GM19035 (cell line): ENCODE data around the gene NUDCD3.

ENCODE experiments used
- ATAC-seq: cut with Tn5 transposase; IDR thresholded peaks from one replicate; pipeline ENCODE4 v1.9.1; 2021; ENCODE audit not compliant: unreplicated experiment

NUDCD3 gene

DNA sequence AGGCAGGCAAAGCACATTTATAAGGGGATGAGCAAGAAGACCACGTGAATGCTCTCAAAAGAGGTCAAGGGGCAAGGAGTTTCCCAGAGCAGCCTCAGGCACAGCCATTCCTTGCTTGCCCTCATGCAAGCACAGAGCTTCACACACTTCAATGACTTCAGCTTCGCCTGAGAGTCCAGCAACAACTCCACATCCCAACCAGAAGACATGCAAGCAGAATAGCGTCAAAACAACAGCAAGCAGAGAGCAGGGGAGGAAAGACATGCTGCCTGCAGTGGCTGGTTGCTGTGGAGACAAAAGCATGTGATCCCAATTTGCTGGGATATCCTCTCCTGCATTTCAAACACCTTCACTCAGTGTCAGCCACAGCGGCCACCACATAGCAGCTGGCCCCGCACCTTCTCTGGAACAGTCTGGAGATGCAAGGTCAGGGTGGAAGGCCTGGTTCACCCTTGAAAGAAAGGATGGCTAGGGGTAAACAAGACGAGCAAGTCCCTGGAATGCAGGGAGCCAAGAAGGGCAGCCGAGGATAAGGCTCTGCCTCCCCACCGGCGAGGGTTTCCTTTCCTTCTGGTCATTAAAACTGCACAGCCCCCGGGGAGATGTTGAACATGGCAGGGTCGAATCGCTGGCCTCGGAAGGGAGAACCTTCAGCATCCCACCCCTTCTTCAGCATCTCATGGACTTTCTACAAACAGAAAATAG lies 104.9 kb downstream of the NUDCD3 start:
- no peak for ATAC-seq

DNA sequence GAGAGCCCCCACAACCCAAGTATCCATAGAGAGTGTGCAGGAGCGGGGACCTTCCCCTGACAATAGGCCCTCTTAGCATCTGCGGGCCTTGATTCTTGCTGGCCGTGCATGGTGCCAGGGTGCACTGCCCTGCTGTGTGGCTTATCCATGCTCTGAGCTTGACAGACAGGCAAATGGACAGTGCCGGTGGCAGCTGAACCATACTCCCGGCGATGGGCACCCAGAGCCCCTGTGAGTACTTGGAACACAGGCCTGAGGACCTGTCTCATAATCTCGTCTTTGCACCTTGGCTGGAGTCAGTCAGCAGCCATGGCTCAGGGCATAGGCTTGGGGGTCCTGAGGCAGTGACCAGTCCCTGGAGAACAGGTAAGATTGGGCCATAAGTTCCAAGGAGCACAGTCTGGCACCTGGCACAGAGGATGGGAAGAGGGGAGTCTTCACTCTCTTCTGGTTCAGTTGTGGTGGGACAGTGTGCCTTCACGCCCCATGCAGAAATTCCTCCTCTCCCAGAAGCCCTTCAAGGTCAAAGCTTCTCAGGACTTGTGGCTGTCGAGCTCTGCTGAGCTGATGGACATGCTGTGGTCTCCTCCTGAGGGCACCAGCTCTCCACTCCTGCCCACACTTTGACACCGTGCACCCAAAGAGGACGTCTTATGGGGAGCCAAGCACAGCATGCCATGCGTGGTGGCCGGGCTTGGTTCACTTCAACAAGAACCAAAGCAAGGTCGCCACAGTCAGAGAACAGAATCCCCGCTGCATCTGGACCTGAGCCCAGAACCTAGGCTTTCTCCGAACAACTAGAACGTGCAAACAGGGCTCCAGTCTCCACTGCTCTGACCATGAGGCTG lies 105.6 kb downstream of the NUDCD3 start:
- ATAC-seq: no peak

DNA sequence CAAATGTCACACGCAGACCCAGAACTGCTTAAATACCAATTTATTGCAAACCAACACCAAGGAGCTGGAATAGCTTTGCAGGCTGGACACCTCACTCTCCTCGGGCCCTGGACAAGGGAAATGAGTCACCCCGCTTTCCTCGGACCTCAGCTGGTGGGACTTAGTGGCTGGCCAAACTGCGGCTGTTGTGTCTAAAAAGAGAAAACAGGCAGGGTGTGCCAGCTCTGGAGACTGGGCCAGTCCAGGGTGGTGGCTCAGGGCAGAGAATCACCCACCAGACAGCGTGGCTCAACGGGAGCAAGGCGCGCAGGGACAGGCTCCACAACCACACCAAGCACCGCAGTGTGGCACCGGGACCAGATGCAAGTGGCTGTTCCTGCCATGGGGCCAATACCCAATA lies 106.9 kb downstream of the NUDCD3 start:
- ATAC-seq: no peak

DNA sequence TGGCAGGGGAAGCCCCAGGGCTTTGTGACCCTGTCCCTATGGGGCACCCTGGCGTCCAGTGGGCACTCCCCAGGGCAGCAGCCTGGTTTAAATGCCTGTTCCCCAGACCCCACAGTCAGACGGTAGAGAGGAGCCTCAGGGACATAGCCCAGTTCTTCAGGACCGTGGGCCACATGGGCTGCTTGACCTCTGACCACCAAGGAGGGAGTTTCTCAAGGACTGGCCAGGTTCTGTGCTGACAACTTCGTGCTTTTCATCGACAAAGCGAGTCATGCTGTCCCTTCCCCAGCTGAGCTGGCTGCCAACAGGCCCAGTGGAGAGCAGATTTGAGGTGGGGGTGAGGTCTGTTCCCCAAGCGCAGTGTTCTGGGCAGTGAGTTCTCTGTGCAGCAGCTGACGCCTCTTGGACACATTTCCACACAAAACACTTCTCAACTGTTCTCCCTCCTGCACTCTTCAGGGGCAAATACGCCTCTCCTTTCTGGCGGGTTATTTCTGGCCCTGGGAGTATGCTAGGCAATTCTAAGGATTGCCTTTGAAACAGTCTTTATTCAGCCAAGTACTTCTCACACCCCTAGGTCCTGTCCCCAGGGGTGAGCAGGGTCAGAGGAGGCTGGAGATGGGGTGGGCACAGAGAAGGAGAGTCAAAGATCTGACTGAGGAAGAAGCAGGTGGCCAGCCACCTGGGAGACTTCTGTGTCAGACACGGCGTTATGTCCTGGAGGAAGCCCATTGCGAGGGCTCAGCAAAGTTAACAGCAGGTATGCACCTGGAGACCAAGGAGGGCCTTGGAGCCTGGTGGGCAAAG lies 107.8 kb downstream of the NUDCD3 start:
- no peak for ATAC-seq

DNA sequence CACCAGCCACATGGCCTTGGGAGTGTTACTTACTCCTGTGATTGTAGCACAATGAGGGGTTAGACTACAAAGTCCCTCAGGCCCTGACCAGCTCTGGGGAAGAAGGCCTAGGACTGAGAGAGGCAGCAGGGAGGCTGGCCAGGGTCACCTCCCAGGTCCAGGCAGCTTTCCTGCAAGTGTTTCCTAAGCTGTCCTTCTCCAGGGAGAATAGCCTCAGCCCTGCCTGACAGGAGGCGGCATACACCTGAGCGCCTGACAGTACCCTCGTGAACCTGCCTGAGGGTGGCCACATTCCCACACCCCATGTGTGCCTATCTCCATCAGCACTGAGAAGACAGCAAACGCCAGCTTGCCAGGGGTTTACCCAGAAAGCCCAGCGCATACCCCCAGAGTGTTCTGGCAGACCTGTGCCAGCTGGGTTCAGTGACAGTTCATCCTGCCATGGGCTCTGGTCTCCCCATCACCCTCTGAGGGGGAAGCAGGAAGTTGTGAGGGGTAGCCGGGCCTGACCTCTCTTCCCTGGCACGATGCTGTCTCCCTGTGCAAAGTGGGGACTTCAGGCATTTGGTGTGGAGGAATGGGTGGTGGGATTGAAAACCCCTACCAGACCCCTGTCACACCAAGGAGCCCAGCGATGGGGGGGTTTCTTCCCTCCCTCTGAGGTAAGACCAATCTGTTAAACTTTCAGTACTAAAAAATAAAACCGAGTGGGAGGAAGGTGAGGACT lies 108.8 kb downstream of the NUDCD3 start:
- no peak for ATAC-seq

DNA sequence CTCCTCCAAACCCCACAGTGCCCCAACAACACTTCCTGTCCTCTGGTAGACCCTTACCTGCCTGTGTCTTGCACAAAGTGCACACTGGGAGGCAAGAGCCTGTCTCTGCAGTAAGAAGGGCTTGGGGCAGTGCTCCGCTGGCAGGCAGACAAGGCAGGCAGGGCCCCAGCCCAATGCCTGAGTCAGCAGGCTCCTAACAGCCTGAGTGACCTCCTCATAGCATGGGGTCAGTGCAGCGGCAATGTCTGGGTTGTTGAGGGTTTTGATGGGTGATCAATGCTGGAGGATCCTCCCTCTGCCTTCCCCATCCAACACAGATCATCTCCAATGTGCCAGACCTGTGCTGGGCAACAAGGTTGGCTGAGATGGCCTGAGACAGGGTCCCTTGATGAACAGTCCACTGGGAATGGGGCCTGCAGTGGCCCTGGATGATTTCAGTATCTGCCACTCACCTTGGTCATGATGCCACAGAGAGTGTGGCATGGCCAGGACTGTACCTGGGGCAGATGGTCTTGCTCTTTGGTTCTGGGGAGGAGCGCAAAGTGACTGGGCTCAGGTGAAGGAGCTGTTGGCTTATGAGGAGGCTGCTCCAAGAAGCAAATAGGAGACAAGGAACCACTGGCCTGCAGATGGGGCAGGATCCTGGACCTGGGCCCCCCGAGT lies 109.5 kb downstream of the NUDCD3 start:
- ATAC-seq: no peak

DNA sequence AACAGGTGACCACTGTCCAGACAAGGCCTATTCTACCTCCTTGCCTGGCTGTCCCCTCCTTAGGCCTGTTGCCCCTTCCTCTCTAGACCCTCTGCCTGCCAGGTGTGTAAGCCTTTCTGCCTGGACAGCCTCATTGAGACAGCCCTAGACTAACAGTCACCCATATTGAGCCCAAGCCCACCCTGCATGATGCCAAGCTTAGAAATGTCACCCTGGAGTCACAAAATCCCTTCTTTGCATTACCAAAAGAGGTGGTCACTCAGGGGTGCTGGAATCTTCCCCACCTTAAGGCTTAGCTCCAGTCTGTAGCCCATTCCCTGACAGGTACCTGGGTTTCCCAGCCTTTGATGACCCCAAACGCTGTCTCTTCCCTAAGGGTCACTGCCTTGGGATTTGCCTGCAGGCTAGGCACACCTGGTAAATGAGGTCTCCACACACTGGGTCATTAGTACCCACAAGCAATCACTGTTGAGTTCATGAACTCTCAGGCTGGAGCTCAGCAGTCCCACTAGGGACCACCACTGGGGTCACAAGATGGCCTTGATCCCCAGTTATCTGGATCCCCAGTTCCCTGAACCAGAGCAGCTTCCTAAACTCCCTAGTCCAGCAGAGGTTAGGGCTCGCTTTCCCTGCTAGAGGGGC lies 110.1 kb downstream of the NUDCD3 start:
- ATAC-seq: no peak

DNA sequence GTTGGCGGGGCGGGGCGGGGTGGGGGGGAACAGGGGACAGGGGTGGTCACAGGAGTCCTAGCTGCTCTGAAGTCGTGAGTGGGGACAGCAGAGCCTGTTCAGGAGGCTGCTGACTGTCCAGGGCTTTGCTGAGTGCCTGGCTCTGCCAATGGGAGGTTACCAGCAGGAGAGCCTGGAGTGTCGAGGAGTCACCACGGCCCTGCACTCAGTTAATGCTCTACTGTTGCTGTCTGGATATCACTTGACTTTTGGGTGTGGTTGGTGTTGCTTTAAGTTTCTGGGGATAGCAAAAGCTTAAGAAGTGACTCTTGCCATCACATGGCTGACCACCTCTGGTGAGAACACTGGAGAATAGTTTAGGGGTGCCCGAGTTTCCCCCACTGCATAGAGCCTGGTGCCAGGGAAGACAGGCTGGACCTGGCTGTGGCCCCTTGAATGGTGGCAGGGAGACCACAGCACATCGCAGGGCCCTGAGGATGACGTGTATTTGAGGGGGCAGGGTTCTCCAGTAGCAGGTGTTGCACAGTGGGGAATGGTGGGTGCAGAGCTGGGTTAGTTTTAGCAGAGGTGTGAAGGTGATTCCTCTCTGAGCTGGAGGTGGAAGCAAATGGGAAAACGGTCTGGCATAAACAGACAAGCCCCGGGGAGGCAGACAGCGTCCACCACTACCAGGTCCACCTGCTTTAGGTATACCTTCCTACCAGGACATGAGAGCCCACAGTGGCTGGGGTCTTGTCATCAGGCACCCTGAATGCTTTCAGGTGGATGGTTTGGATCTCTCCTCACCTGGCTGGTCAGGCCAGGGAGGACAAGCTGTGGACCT lies 110.9 kb downstream of the NUDCD3 start:
- ATAC-seq: no peak

DNA sequence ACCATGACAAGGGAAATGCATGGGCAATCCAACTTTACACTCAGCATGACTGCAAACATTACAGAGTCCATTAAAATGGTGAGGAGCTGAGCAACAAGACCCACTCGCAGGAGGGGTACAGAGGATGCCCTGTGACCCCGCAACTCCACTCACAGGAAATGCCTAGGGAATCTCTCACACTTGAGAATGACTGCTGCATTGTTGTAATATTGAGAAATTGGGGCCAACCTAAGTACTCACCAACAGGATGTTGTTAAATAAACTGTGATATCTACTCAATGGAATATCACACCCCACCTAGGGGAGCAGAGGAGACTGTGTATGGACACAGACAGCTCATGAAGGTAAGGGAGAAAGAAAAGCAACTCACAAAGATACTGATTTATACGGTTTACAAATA lies 111.7 kb downstream of the NUDCD3 start:
- ATAC-seq: no peak

DNA sequence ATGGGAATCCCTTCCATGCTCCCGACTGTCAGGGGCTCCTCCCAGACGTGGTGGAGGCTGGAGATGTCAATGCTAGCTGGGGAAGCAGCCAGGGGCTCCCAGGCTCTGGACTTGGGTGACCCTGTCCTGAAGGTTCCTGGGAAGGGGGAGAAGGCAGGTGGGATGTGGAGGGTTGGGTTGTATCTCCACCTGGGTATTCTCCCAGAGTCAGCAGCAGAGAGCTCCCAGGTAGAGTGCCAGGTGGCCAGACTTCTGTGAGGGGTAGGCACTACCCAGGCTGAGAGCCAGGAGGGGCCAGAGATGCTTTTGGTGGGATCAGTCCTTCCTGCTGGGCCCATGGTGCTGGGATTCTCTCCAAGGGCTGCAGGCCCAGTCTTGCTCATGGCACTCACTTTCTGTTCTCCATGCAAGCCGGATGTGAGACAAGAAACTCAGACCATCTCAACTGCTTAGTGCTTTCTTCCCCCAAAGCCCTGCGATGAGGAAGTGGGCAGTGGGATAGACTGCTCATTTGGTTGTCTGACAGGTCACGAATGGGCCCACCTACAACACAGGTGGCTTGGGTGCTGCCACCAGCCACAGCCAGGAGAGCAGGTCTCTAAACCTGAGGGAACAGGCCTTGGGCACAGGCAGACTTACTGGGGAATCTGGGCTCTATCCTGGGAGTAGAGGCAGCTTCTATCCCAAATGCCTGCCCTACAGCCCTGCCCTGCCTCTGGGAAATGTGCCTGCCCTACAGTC lies 112.6 kb downstream of the NUDCD3 start:
- peak; percentile 61 for ATAC-seq

DNA sequence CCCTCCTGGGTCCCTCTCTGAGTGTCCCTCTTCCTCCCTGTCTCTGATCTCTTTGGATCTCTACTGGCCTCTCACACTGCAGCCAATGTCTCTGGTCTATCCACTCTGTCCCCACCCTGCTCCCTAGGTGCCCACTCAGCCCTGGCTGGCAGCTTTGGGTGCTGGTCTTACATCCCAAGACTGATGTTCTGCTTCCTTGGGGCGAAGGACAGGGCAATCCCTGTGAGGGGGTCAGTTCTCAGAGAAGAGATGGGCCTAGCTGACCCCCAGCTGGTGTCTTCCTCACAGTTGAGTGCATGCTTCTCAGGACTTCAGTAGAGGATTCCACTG lies 113.4 kb downstream of the NUDCD3 start:
- no peak for ATAC-seq

DNA sequence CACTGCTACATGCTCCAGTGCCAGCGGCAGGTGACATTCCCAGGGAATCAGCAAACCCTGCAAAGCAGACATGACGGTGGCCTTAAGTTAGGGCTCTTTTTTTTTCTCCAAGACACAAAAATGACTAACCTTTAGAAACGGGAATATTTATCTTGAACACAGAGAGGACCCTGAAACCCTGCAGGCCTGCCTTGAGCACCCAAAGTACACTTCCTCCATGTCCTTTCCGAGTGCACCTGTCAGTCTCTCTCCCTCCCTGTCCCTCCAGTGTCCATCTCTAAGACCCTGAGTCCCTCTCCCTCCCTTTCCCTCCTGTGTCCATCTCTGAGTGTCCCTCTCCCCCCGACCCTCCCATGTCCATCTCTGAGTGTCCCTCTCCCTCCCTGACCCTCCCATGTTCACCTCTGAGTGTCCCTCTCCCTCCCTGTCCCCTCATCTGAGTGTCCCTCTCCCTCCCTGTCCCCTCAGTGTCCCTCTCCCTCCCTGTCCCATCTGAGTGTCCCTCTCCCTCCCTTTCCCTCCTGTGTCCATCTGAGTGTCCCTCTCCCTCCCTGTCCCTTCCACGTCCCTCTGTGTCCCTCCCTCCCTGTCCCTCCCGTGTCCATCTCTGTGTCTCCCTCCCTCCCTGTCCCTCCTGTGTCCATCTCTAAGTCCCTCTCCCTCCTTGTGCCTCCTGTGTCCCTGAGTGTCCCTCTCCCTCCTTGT lies 113.9 kb downstream of the NUDCD3 start:
- ATAC-seq: no peak

DNA sequence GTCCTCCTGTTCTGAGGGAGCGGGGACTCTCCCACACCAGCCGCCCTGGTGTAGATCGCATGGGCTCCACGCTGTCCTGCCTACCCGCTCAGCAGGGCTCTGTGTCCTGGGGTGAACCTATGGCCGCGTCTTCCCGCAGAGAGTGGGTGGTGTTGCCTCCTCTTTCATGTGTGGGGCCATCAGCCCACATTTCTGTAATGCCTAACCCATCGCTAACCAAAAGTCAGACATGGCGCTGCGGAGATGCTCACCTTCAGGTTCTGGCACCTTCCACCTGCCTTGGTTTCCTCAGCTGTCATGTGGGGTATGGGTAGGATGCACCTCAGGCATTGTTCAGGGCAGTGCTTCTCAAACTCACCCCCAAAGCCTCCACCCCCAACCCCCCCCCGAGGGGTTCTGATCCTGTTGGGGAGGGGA lies 114.5 kb downstream of the NUDCD3 start:
- no peak for ATAC-seq

DNA sequence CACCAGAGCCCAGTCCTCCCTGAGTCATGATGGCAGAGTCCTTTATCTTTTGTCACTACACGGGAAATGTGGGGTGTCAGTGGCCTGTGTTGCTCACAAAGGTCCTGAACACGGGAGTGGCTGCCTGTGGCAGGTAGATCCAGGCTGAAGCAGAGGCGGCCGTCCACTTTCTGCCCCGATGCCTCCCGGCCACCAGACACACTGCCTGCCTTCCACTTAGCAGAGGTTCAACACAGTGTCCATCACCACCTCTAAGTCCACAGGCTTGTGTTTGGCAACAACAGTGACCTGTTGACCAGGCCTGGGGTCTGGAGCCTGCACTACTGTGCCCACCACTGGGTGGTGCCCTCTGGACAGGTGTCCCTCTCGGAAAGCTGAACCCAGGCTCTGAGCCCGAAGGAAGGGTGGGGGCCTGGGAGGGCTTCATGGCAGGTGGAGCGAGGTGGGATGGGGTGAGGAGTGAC lies 115.2 kb downstream of the NUDCD3 start:
- ATAC-seq: no peak

DNA sequence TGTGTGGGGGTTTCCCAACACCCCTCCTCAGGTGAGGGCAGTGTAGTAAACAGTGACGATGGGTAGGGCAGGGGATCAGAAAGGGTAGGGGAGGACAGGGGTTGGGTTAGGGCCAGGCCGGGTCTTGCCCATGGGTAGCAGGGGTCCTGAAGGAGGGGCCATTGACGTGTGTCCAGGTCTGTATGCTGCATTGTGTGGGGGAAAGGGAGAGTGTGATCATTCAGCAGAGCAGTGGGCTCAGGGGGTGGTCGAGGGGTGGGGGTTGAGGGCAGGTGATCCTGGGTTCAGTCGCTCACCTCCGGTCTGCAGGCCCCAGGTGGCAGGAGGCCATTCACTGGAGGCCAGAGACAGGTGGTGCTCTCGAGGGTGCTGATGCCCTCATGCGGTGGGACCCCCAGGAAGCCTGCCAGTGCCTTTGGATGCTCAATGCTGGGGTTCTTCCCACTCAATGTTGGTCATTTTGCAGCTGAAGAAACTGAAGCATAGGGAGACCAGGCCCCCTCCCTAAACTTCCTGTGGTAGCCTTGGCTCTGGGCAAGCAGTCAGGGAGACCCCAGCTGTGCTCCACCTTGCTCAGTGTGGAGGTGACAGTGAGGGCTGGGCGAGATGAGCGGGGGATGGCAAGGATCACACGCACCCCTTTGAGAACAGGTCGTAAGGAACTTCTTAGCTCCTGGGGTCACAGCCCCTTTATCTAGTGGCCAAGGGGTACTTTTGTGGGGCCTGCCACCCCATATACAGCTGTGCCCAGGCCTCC lies 116.3 kb downstream of the NUDCD3 start:
- ATAC-seq: no peak

DNA sequence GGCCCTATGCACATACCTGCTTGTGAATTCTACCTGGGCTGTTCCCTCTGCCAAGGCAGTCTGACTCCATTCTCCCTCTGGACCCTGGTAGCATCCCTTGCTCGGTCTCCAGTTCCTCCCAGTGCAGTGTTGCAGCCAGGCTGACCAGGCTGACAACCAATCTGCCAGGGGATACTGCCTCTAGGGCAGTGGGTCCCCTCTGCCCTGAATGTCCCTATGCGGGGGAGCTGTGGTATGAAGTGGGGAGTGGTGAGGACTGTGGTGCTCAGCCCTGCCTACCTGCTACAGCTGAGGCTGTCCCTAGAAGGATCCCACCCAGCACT lies 117.1 kb downstream of the NUDCD3 start:
- no peak for ATAC-seq
